NT2/D1 (cell line): ENCODE measurements around the gene CSAD.

ENCODE experiments used
- SUZ12 ChIP-seq: IDR thresholded peaks from 2 replicates; pipeline ENCODE4 v1.6.1; 2011; ENCODE audit not compliant: insufficient read length, insufficient read depth; ENCODE audit errors: extremely low read depth
- YY1 ChIP-seq: IDR thresholded peaks from 2 replicates; pipeline ENCODE4 v1.6.1; 2011; ENCODE audit not compliant: insufficient read length, insufficient read depth

- TF ChIP-seq YY1 (no peak), SUZ12 (no peak)
These were observed 14.2 kb upstream of the CSAD start for GRCh38 chr12:53194973-53195372.
